PC-9 (cell line): Measurements from ENCODE around the gene NPM1. TPM values are rescaled to one million over a fixed set of nuclear protein-coding genes. Genes with fewer than 3 reads are reported as not detected.

Source experiments
- BruUV-seq: library from RNA; stranded (reverse); fragments of 400-500 nt; replicated peaks from 2 replicates; lab custom pipeline; 2021; lab: Mats Ljungman, UMichigan
- CTCF ChIA-PET: fragments of 300-600 bp; sonication (Branson Sonifier 250); formaldehyde crosslinking; loops from one replicate; lab custom pipeline; 2022; ENCODE audit warnings: antibody characterized with exemption; lab: Charles Lee
- POLR2A ChIA-PET: fragments of 300-600 bp; sonication (Branson Sonifier 250); formaldehyde crosslinking; loops from one replicate; lab custom pipeline; 2022; ENCODE audit warnings: antibody characterized with exemption; ENCODE audit not compliant: unreplicated experiment; lab: Charles Lee
- DNase-seq, 2 experiments: peaks; one replicate each; pipeline versions ENCODE4 v3.0.0 to v3.0.0-alpha.2; 2015 to 2022; ENCODE audit warnings: mixed read lengths in 1 of 2
- H2AFZ ChIP-seq: fragments of 200-600 bp; sonication (generic); 2 replicates; pipeline ENCODE4 v1.8.1; 2017; ENCODE audit warnings: antibody characterized with exemption
- H3F3A ChIP-seq: fragments of 200-600 bp; sonication (generic); 2 replicates; pipeline ENCODE4 v1.8.1; 2017; ENCODE audit warnings: antibody characterized with exemption, mild to moderate bottlenecking, low read depth; ENCODE audit not compliant: insufficient read depth
- H3K27ac ChIP-seq: fragments of 200-600 bp; sonication (generic); 2 replicates; pipeline ENCODE4 v1.6.1; 2016; ENCODE audit warnings: mixed run types
- H3K27me3 ChIP-seq: fragments of 200-600 bp; sonication (generic); 2 replicates; pipeline ENCODE4 v1.6.1; 2016; ENCODE audit warnings: low read depth, mixed run types; ENCODE audit not compliant: insufficient read depth
- H3K36me3 ChIP-seq: fragments of 200-600 bp; sonication (generic); 2 replicates; pipeline ENCODE4 v1.6.1; 2016; ENCODE audit warnings: low read depth, mixed run types
- H3K4me1 ChIP-seq: fragments of 200-600 bp; sonication (generic); replicated peaks from 2 replicates; pipeline ENCODE4 v1.6.1; 2016; ENCODE audit warnings: mixed run types; ENCODE audit not compliant: insufficient read depth
- H3K4me2 ChIP-seq: fragments of 200-600 bp; sonication (generic); 2 replicates; pipeline ENCODE4 v1.6.1; 2017; ENCODE audit warnings: mixed run types
- H3K4me3 ChIP-seq: fragments of 200-600 bp; sonication (generic); 2 replicates; pipeline ENCODE4 v1.6.1; 2016; ENCODE audit warnings: mixed run types
- H3K79me2 ChIP-seq: fragments of 200-600 bp; sonication (generic); 2 replicates; pipeline ENCODE4 v1.6.1; 2017; ENCODE audit warnings: low read depth, mixed run types
- H3K9me2 ChIP-seq: fragments of 200-600 bp; sonication (generic); 2 replicates; pipeline ENCODE4 v1.8.1; 2017; ENCODE audit warnings: mild to moderate bottlenecking; ENCODE audit not compliant: insufficient read depth
- H3K9me3 ChIP-seq: fragments of 200-600 bp; sonication (generic); 2 replicates; pipeline ENCODE4 v1.8.1; 2016; ENCODE audit warnings: low read depth; ENCODE audit not compliant: insufficient read depth
- H4K20me1 ChIP-seq: fragments of 200-600 bp; sonication (generic); 2 replicates; pipeline ENCODE4 v1.8.1; 2017; ENCODE audit not compliant: insufficient read depth
- CTCF ChIP-seq: fragments of 200-600 bp; sonication (generic); conservative IDR thresholded peaks from 2 replicates; pipeline ENCODE4 v1.6.1; 2017; ENCODE audit warnings: mixed run types, antibody characterized with exemption, mild to moderate bottlenecking, moderate library complexity
- EZH2 ChIP-seq: fragments of 200-600 bp; sonication (generic); IDR thresholded peaks from 2 replicates; pipeline ENCODE4 v1.8.0; 2017; ENCODE audit warnings: antibody characterized with exemption, low read depth
- intact Hi-C: fragments of 100-400 bp; cut with micrococcal nuclease; formaldehyde crosslinking; loops from one replicate; pipeline ENCODE4 v1.10.0; 2022; ENCODE audit not compliant: unreplicated experiment
- total RNA-seq: library from RNA; stranded (reverse); gene quantifications from 2 replicates; pipeline ENCODE4 v1.2.3, GENCODE V29; 2021

The NPM1 gene
- total RNA-seq, 1 experiment from 2014 or later: 2,285 TPM

- H3K4me3 ChIP-seq: no peak overlapping the region
- no peak overlapping the region for H3K4me2 ChIP-seq
- H3K27me3 ChIP-seq: no peaks in the 10 kb centered on the region
- ChIA-PET CTCF (no interaction called here), POLR2A (no interaction called here)
- no peak for TF ChIP-seq CTCF
- no peak for TF ChIP-seq EZH2
- BruUV-seq: no TSS peak
- peaks cover 8% of the 10 kb centered on the region for H3K4me1 ChIP-seq
- H2AFZ ChIP-seq: no peak overlapping the region
- no peaks in the 10 kb centered on the region for H4K20me1 ChIP-seq
- H3K79me2 ChIP-seq: no peaks in the 10 kb centered on the region
- no peaks in the 10 kb centered on the region for H3K9me2 ChIP-seq
- H3K27ac ChIP-seq: no peak overlapping the region
- intact Hi-C loops: no loop called here
- no peak for DNase-seq
- H3F3A ChIP-seq: no peaks in the 10 kb centered on the region
- H3K9me3 ChIP-seq: no peaks in the 10 kb centered on the region
- H3K36me3 ChIP-seq: no peaks in the 10 kb centered on the region
These were observed 23.8 kb upstream of the NPM1 start for GRCh38 chr5:171363846-171364245.

GRCh38 chr5:171365351-171365750 lies 22.3 kb upstream of the NPM1 start:
- POLR2A ChIA-PET: no interaction called here
- TF ChIP-seq EZH2: no peak
- 0 out of 2 replicates have a peak, but pooled peaks have one; percentile 37 for TF ChIP-seq CTCF
- Histone ChIP-seq H3K36me3 (no peaks in the 10 kb centered on the region), H3K79me2 (no peaks in the 10 kb centered on the region), H3K4me2 (no peak overlapping the region), H4K20me1 (no peaks in the 10 kb centered on the region), H3K4me3 (no peak overlapping the region), H2AFZ (no peak overlapping the region), H3K9me3 (no peaks in the 10 kb centered on the region), H3K27ac (no peak overlapping the region), H3F3A (no peaks in the 10 kb centered on the region), H3K27me3 (no peaks in the 10 kb centered on the region), H3K4me1 (peaks cover 8% of the 10 kb centered on the region), H3K9me2 (no peaks in the 10 kb centered on the region)
- intact Hi-C loops: no loop called here
- DNase-seq: no peak
- BruUV-seq: no TSS peak
- CTCF ChIA-PET: no interaction called here

- Histone ChIP-seq H3K4me3 (no peak overlapping the region), H3K4me2 (no peak overlapping the region; the same call in 1 of the 2 replicates), H2AFZ (no peak overlapping the region), H4K20me1 (no peaks in the 10 kb centered on the region), H3K79me2 (no peaks in the 10 kb centered on the region), H3K9me2 (no peaks in the 10 kb centered on the region), H3F3A (no peaks in the 10 kb centered on the region), H3K27me3 (no peaks in the 10 kb centered on the region), H3K36me3 (no peaks in the 10 kb centered on the region), H3K4me1 (peaks cover 8% of the 10 kb centered on the region), H3K27ac (no peak overlapping the region), H3K9me3 (no peaks in the 10 kb centered on the region)
- TF ChIP-seq CTCF (no peak), EZH2 (no peak)
- ChIA-PET CTCF (interaction anchor here (0.9 kb wide), 1 partner anchor 12 kb away, joined by 4 read pairs; no protein-coding TSS in a partner anchor), POLR2A (no interaction called here)
- intact Hi-C loops: loop anchor here (2.0 kb wide), 1 partner anchor 20 kb away; the partner anchor contains the start of gene NPM1
- no peak for DNase-seq
- no TSS peak for BruUV-seq
These were observed 21.0 kb upstream of the NPM1 start for GRCh38 chr5:171366645-171367044.
